BLaER1 (cell line): ENCODE measurements around the gene CLEC4M.
"Not testable (repeated sequence)": the region's sequence is repeated elsewhere in the genome, so short reads cannot be mapped to it uniquely, and the experiment has no call there.

ENCODE experiments used
- H3K27ac ChIP-seq: shearing (Covaris generic); formaldehyde crosslinking; 2 replicates; pipeline ENCODE4 v1.8.1; 2022
- H3K27me3 ChIP-seq: shearing (Covaris generic); formaldehyde crosslinking; 2 replicates; pipeline ENCODE4 v1.8.1; 2022
- H3K36me3 ChIP-seq: shearing (Covaris generic); formaldehyde crosslinking; 2 replicates; pipeline ENCODE4 v1.8.1; 2022
- H3K4me1 ChIP-seq: shearing (Covaris generic); formaldehyde crosslinking; 2 replicates; pipeline ENCODE4 v1.8.1; 2022
- H3K4me2 ChIP-seq: shearing (Covaris generic); formaldehyde crosslinking; 2 replicates; pipeline ENCODE4 v1.8.1; 2022
- H3K4me3 ChIP-seq: shearing (Covaris generic); formaldehyde crosslinking; 2 replicates; pipeline ENCODE4 v1.8.1; 2022
- H3K9ac ChIP-seq: shearing (Covaris generic); formaldehyde crosslinking; 2 replicates; pipeline ENCODE4 v1.8.1; 2022
- H3K9me3 ChIP-seq: shearing (Covaris generic); formaldehyde crosslinking; 2 replicates; pipeline ENCODE4 v1.8.1; 2022
- H4K20me1 ChIP-seq: shearing (Covaris generic); formaldehyde crosslinking; 2 replicates; pipeline ENCODE4 v1.8.1; 2022
- Cebpa-rat ChIP-seq: shearing (Covaris generic); IDR thresholded peaks from 2 replicates; pipeline ENCODE4 v1.8.1; 2022

CLEC4M gene

DNA sequence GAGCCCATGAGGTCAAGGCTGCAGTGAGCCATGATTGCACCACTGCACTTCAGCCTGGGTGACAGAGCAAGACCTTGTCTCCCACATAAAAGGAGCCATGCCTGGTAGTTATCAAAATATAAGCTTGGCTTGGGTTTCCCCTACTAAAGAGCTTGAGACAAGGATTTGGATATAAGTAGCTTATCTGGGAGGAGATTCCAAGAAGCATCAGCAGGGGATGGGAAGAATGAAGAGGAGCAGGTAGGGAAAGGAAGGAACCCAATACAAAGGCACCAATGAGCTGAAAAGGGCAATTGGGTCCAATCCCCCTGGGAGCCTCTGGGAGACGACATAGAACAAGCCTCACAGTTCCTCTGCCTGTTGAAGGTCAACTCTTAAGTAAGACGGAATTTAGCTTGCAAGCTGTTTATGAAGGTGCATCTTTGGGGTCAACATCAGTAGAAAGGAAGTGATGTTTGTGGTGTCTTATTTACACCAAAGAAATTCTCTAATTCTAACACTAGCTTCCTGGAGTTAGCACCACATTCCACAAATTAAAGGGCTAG is 23.8 kb upstream of the CLEC4M start:
- Histone ChIP-seq H3K9ac (no peak overlapping the region), H3K27ac (no peak overlapping the region), H3K4me2 (peak overlapping the region; percentile 54), H3K4me1 (peaks cover 32% of the 10 kb centered on the region), H3K36me3 (no peaks in the 10 kb centered on the region), H3K27me3 (no peaks in the 10 kb centered on the region), H4K20me1 (no peaks in the 10 kb centered on the region), H3K9me3 (no peaks in the 10 kb centered on the region), H3K4me3 (no peak overlapping the region)
- TF ChIP-seq Cebpa-rat = no peak

DNA sequence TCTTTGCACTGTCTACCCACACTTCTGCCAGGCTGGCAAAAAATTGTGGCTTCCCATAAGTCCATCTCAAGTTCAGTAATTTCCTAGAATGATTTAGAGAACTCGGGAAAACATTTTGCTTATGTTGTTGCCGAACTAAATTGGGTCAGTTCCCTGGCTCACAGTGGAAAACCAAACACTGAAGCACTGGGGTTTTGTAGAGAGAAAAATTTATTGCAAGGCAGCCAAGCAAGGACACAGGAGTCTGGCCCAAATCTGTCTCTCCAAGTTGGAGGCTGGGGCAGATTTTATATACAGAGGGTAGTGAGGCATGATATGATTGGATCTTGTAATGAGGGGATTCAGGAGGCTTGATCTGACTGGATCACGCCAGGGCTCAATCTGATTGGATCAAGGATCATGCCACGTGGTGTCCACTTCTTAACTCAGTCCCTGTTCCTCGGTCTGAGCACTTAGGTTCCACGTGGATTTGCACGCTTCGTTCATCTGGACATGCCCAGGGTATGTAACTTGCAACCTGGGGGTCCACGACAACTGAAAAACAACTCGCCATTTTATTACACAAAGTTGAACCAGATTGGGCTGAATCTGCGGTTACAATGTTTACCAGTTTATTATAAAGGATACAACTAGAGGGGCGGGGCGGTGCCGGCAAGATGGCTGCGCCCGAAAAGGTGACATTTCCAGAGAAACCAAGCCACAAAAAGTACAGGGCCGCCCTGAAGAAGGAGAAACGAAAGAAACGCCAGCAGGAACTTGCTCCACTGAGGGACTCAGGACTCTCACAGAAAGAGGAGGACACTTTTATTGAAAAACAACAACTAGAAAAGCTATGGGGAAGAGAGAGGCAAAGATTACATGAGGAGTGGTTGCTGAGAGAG is 23.0 kb upstream of the CLEC4M start:
- no peaks in the 10 kb centered on the region for H3K9me3 ChIP-seq
- peak overlapping the region; percentile 54 for H3K4me2 ChIP-seq
- TF ChIP-seq Cebpa-rat = no peak
- H3K27me3 ChIP-seq = no peaks in the 10 kb centered on the region
- no peak overlapping the region for H3K4me3 ChIP-seq
- no peak overlapping the region for H3K9ac ChIP-seq
- H3K36me3 ChIP-seq = no peaks in the 10 kb centered on the region
- H4K20me1 ChIP-seq = no peaks in the 10 kb centered on the region
- peaks cover 39% of the 10 kb centered on the region for H3K4me1 ChIP-seq
- H3K27ac ChIP-seq = no peak overlapping the region

DNA sequence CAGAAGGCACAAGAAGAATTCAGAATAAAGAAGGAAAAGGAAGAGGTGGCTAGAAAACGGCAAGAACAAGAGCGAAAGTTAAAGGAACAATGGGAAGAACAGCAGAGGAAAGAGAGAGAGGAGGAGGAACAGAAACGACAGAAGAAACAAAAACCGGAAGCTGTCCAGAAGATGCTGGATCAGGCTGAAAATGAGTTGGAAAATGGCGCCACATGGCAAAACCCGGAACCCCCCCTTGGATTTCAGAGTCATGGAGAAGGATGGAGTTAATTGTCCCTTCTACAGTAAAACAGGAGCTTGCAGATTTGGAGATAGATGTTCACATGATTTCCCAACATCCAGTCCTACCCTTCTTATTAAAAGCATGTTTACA is 22.4 kb upstream of the CLEC4M start:
- H3K4me3 ChIP-seq = no peak overlapping the region
- no peaks in the 10 kb centered on the region for H3K36me3 ChIP-seq
- H3K9me3 ChIP-seq = no peaks in the 10 kb centered on the region
- no peaks in the 10 kb centered on the region for H3K27me3 ChIP-seq
- H3K4me2 ChIP-seq = no peak overlapping the region
- H3K4me1 ChIP-seq = peaks cover 40% of the 10 kb centered on the region
- no peaks in the 10 kb centered on the region for H4K20me1 ChIP-seq
- H3K9ac ChIP-seq = no peak overlapping the region
- no peak overlapping the region for H3K27ac ChIP-seq
- no peak for TF ChIP-seq Cebpa-rat

- no peaks in the 10 kb centered on the region for H4K20me1 ChIP-seq
- no peaks in the 10 kb centered on the region for H3K27me3 ChIP-seq
- H3K9me3 ChIP-seq = no peaks in the 10 kb centered on the region
- no peak for TF ChIP-seq Cebpa-rat
- H3K27ac ChIP-seq = no peak overlapping the region
- no peak overlapping the region for H3K4me3 ChIP-seq
- H3K9ac ChIP-seq = no peak overlapping the region
- H3K36me3 ChIP-seq = no peaks in the 10 kb centered on the region
- 0 out of 2 replicates have a peak overlapping the region, but pooled peaks have one; percentile 8 for H3K4me2 ChIP-seq
- H3K4me1 ChIP-seq = peaks cover 44% of the 10 kb centered on the region
These were observed 20.5 kb upstream of the CLEC4M start for GRCh38 chr19:7742575-7742974.

DNA sequence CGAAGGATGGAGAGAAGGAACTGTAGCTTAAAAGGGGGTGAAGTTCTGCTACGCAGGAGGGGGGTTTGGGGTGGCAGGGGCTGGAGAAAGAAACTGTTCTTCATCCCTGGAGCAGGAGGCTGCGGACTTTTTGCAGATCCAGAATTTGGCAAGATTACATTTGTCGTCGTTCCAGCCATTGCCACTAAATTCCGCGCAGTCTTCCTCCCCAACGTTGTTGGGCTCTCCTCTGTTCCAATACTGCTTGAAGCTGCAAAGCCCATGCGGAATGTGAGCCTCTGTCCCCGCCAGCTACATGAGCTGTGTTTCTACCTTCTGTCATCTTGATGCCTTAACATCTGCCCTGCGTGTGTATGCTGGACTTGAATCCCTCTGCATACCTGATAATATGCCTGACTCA is 20.1 kb upstream of the CLEC4M start:
- no peak overlapping the region for H3K27ac ChIP-seq
- no peaks in the 10 kb centered on the region for H3K27me3 ChIP-seq
- H3K4me2 ChIP-seq = peak overlapping the region; percentile 45; the same call in 1 of the 2 replicates
- TF ChIP-seq Cebpa-rat = no peak
- no peak overlapping the region for H3K4me3 ChIP-seq
- peaks cover 47% of the 10 kb centered on the region for H3K4me1 ChIP-seq
- H3K9me3 ChIP-seq = no peaks in the 10 kb centered on the region
- H3K9ac ChIP-seq = no peak overlapping the region
- no peaks in the 10 kb centered on the region for H4K20me1 ChIP-seq
- no peaks in the 10 kb centered on the region for H3K36me3 ChIP-seq

GRCh38 chr19:7743425-7743841 is 19.6 kb upstream of the CLEC4M start:
- H3K27ac ChIP-seq = no peak overlapping the region
- H3K4me3 ChIP-seq = no peak overlapping the region
- H3K27me3 ChIP-seq = no peaks in the 10 kb centered on the region
- peak overlapping the region; percentile 45 for H3K4me2 ChIP-seq
- no peak overlapping the region for H3K9ac ChIP-seq
- no peaks in the 10 kb centered on the region for H3K9me3 ChIP-seq
- TF ChIP-seq Cebpa-rat = no peak
- peaks cover 47% of the 10 kb centered on the region for H3K4me1 ChIP-seq
- no peaks in the 10 kb centered on the region for H3K36me3 ChIP-seq
- no peaks in the 10 kb centered on the region for H4K20me1 ChIP-seq

GRCh38 chr19:7744199-7744786 is 18.8 kb upstream of the CLEC4M start:
- no peaks in the 10 kb centered on the region for H3K9me3 ChIP-seq
- peaks cover 42% of the 10 kb centered on the region for H3K4me1 ChIP-seq
- H3K4me3 ChIP-seq = no peak overlapping the region
- no peak overlapping the region for H3K9ac ChIP-seq
- H3K36me3 ChIP-seq = no peaks in the 10 kb centered on the region
- TF ChIP-seq Cebpa-rat = no peak
- H3K27ac ChIP-seq = no peak overlapping the region
- no peaks in the 10 kb centered on the region for H4K20me1 ChIP-seq
- no peaks in the 10 kb centered on the region for H3K27me3 ChIP-seq
- peak overlapping the region; percentile 45 for H3K4me2 ChIP-seq

- H3K9ac ChIP-seq = no peak overlapping the region
- H3K36me3 ChIP-seq = no peaks in the 10 kb centered on the region
- no peak for TF ChIP-seq Cebpa-rat
- peaks cover 35% of the 10 kb centered on the region for H3K4me1 ChIP-seq
- no peaks in the 10 kb centered on the region for H4K20me1 ChIP-seq
- H3K4me2 ChIP-seq = peak overlapping the region; percentile 45
- no peak overlapping the region for H3K4me3 ChIP-seq
- no peak overlapping the region for H3K27ac ChIP-seq
- peaks cover 1% of the 10 kb centered on the region; the same call in 1 of the 2 replicates for H3K9me3 ChIP-seq
- no peaks in the 10 kb centered on the region for H3K27me3 ChIP-seq
These were observed 18.0 kb upstream of the CLEC4M start for GRCh38 chr19:7744871-7745650.

DNA sequence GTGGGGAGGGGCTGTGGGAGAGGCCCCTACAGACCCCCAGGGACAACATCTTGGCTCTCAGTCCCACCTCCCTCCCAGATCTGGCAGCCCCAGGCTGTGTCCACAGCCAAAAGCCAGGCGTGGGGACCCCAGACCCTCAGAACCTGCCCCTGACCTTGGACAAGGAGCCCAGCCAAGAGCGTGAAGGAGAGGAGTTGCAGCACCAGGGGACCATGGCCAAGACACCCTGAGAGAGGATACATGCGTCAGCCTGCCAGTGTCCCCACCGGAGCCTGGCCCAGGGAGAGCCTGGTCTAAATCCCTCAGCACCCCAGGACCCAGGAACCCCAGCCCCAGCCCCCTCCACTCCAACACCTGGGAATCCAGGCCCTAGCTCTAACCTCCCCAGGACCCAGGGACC is 16.7 kb upstream of the CLEC4M start:
- H3K9ac ChIP-seq, H3K27ac ChIP-seq, H3K9me3 ChIP-seq, H4K20me1 ChIP-seq, H3K36me3 ChIP-seq, H3K4me2 ChIP-seq, H3K4me3 ChIP-seq, H3K27me3 ChIP-seq: not testable (repeated sequence)
- peaks cover 41% of the 10 kb centered on the region for H3K4me1 ChIP-seq
